HepG2 (cell line): ENCODE measurements around the gene NUTF2. TPM values are rescaled to one million over a fixed set of nuclear protein-coding genes. Genes with fewer than 3 reads are reported as not detected.

Source experiments
- AHR ChIP-seq: IDR thresholded peaks from 2 replicates; pipeline ENCODE4 v1.6.1; 2018; ENCODE audit warnings: missing genetic modification reagents, missing compliant biosample characterization
- BHLHE40 ChIP-seq: IDR thresholded peaks from 2 replicates; pipeline ENCODE4 v1.6.1; 2011; ENCODE audit warnings: low read length, improper control_type of control experiment
- GZF1 ChIP-seq: sonication (generic); formaldehyde crosslinking; IDR thresholded peaks from 2 replicates; pipeline ENCODE4 v1.5.1; 2020; ENCODE audit warnings: mild to moderate bottlenecking, missing genetic modification reagents
- KLF6 ChIP-seq: IDR thresholded peaks from 2 replicates; pipeline ENCODE4 v1.8.0; 2016; ENCODE audit warnings: missing biosample characterization, missing genetic modification reagents
- RFX5 ChIP-seq: IDR thresholded peaks from 2 replicates; pipeline ENCODE4 v1.6.1; 2011; ENCODE audit warnings: low read depth, low read length, improper control_type of control experiment
- ZFP90 ChIP-seq: sonication (generic); formaldehyde crosslinking; IDR thresholded peaks from 2 replicates; pipeline ENCODE4 v1.8.0; 2022; ENCODE audit warnings: missing genetic modification reagents, mild to moderate bottlenecking, inconsistent platforms, borderline replicate concordance
- ZNF124 ChIP-seq: sonication (generic); formaldehyde crosslinking; IDR thresholded peaks from 2 replicates; pipeline ENCODE4 v1.4.0; 2020; ENCODE audit warnings: missing genetic modification reagents
- ZNF354B ChIP-seq: sonication (generic); formaldehyde crosslinking; IDR thresholded peaks from 2 replicates; pipeline ENCODE4 v1.8.0; 2022; ENCODE audit warnings: mild to moderate bottlenecking, missing genetic modification reagents
- ZNF501 ChIP-seq: sonication (generic); formaldehyde crosslinking; IDR thresholded peaks from 2 replicates; pipeline ENCODE4 v1.5.1; 2020; ENCODE audit warnings: mild to moderate bottlenecking, moderate library complexity, missing genetic modification reagents
- ZNF720 ChIP-seq: sonication (generic); formaldehyde crosslinking; IDR thresholded peaks from 2 replicates; pipeline ENCODE4 v1.4.0; 2020; ENCODE audit warnings: missing genetic modification reagents
- ZNF782 ChIP-seq: sonication (generic); formaldehyde crosslinking; IDR thresholded peaks from 2 replicates; pipeline ENCODE4 v1.4.0; 2020; ENCODE audit warnings: missing genetic modification reagents, mild to moderate bottlenecking, borderline replicate concordance
- polyA plus RNA-seq, 8 experiments: library from polyadenylated mRNA; depleted of rRNA in 3 of 8; stranded (reverse) in 7 of 8; unstranded in 1 of 8; fragments of >200 nt; fragmentation: Illumina TruSeq in 4 of 8; extraction: Trizol in 4 of 8; gene quantifications; 2 replicates each; pipeline versions ENCODE4 v1.2.1 to v1.2.3, GENCODE V29; 2011 to 2016; ENCODE audit warnings: low read depth in 4 of 8, missing spikeins in 1 of 8, mixed read lengths in 1 of 8; ENCODE audit not compliant: insufficient read depth in 1 of 8
- total RNA-seq, 5 experiments: library from RNA; depleted of rRNA; stranded (reverse); fragments of >200 nt; fragmentation: Illumina TruSeq; extraction: Trizol; gene quantifications; 2 replicates each; pipeline ENCODE4 v1.2.3, GENCODE V29; 2016; ENCODE audit warnings: low read depth in 1 of 5
- TF ChIP-seq, protein P1 (sequence below): IDR thresholded peaks from 2 replicates; pipeline ENCODE4 v1.4.0; 2020; ENCODE audit warnings: mild to moderate bottlenecking, missing genetic modification reagents
- TF ChIP-seq, protein P2 (sequence below): sonication (generic); formaldehyde crosslinking; IDR thresholded peaks from 2 replicates; pipeline ENCODE4 v1.5.0; 2020; ENCODE audit warnings: mild to moderate bottlenecking, missing genetic modification reagents
- TF ChIP-seq, protein P3 (sequence below): sonication (generic); formaldehyde crosslinking; IDR thresholded peaks from 2 replicates; pipeline ENCODE4 v1.5.1; 2020; ENCODE audit warnings: missing genetic modification reagents, mild to moderate bottlenecking, borderline replicate concordance
- TF ChIP-seq, protein P4 (sequence below): sonication (generic); formaldehyde crosslinking; IDR thresholded peaks from 2 replicates; pipeline ENCODE4 v1.4.0; 2020; ENCODE audit warnings: low read depth, missing genetic modification reagents
- TF ChIP-seq, protein P5 (sequence below): sonication (generic); formaldehyde crosslinking; IDR thresholded peaks from 2 replicates; pipeline ENCODE4 v1.8.0; 2022; ENCODE audit warnings: missing genetic modification reagents, mild to moderate bottlenecking, inconsistent platforms, borderline replicate concordance

The NUTF2 gene
- total and polyA plus RNA-seq, 2 of the 13 experiments (the other 11 are each of a cell fraction or from before 2014, with no cell fraction given), result 168 to 214 TPM

DNA sequence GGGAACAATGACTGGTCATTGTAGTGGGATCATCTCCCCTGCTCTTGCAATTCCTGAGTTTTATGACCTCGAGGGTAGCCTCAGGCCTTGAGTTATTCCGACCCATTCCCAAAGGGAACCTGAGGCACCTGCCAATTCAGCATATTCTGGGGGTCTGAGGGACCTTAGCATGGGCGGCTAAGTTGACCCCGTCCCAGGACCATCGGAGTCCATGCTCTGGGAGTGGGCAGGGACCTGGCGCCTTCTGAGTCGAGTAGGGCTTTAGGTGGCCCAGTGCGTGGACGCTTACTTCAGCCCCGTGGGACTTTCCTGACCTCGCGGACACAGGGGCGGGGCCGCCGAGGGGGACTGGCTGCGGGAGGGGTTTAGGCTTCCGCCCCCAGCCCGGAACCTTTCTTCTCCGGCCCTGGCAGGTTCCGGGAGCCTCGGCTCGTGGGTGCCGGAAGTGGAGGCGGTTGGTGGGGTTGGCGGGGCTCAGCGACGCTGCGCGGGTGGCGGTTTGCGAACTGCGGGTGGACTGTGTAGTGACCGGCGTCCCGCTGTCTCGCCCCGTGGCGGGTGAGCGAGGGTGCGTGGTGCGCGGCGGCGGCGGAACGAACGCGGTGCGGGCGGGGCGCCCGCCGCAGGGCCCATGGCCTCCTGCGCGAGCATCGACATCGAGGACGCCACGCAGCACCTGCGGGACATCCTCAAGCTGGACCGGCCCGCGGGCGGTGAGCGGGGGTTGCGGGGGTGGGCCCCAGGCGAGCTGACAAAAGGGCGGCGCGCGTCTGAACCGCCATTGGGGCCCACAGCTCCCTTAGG lies 26.1 kb downstream of the NUTF2 start, which contains the start of gene EDC4 (continued):
- TF ChIP-seq, protein P1, sequence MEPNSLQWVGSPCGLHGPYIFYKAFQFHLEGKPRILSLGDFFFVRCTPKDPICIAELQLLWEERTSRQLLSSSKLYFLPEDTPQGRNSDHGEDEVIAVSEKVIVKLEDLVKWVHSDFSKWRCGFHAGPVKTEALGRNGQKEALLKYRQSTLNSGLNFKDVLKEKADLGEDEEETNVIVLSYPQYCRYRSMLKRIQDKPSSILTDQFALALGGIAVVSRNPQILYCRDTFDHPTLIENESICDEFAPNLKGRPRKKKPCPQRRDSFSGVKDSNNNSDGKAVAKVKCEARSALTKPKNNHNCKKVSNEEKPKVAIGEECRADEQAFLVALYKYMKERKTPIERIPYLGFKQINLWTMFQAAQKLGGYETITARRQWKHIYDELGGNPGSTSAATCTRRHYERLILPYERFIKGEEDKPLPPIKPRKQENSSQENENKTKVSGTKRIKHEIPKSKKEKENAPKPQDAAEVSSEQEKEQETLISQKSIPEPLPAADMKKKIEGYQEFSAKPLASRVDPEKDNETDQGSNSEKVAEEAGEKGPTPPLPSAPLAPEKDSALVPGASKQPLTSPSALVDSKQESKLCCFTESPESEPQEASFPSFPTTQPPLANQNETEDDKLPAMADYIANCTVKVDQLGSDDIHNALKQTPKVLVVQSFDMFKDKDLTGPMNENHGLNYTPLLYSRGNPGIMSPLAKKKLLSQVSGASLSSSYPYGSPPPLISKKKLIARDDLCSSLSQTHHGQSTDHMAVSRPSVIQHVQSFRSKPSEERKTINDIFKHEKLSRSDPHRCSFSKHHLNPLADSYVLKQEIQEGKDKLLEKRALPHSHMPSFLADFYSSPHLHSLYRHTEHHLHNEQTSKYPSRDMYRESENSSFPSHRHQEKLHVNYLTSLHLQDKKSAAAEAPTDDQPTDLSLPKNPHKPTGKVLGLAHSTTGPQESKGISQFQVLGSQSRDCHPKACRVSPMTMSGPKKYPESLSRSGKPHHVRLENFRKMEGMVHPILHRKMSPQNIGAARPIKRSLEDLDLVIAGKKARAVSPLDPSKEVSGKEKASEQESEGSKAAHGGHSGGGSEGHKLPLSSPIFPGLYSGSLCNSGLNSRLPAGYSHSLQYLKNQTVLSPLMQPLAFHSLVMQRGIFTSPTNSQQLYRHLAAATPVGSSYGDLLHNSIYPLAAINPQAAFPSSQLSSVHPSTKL (CRISPR knock-in tag), result peak; percentile 72; the same call in 1 of the 2 replicates
- peak; percentile 70 for TF ChIP-seq ZNF124 (CRISPR knock-in tag)
- peak; percentile 69; the same call in 1 of the 2 replicates for TF ChIP-seq KLF6
- peak; percentile 66; the same call in 1 of the 2 replicates for TF ChIP-seq ZNF354B (CRISPR knock-in tag)
- peak; percentile 52; the same call in 1 of the 2 replicates for TF ChIP-seq RFX5
- TF ChIP-seq BHLHE40, result peak; percentile 34; the same call in 1 of the 2 replicates
- TF ChIP-seq, protein P2, sequence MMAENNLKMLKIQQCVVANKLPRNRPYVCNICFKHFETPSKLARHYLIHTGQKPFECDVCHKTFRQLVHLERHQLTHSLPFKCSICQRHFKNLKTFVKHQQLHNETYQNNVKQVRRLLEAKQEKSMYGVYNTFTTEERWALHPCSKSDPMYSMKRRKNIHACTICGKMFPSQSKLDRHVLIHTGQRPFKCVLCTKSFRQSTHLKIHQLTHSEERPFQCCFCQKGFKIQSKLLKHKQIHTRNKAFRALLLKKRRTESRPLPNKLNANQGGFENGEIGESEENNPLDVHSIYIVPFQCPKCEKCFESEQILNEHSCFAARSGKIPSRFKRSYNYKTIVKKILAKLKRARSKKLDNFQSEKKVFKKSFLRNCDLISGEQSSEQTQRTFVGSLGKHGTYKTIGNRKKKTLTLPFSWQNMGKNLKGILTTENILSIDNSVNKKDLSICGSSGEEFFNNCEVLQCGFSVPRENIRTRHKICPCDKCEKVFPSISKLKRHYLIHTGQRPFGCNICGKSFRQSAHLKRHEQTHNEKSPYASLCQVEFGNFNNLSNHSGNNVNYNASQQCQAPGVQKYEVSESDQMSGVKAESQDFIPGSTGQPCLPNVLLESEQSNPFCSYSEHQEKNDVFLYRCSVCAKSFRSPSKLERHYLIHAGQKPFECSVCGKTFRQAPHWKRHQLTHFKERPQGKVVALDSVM (CRISPR knock-in tag), result peak; percentile 74
- TF ChIP-seq, protein P3, sequence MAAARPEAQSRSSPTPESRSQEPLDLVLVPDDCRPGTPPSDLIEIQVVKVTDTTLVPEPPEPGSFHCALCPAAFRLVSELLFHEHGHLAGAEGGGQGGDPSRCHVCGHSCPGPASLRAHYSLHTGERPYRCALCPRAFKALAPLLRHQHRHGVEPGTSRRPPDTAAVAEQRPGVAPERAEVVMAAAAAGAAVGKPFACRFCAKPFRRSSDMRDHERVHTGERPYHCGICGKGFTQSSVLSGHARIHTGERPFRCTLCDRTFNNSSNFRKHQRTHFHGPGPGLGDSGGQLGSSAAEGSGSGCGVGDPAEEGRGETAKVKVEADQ (CRISPR knock-in tag), result peak; percentile 86; the same call in 1 of the 2 replicates
- TF ChIP-seq, protein P4, sequence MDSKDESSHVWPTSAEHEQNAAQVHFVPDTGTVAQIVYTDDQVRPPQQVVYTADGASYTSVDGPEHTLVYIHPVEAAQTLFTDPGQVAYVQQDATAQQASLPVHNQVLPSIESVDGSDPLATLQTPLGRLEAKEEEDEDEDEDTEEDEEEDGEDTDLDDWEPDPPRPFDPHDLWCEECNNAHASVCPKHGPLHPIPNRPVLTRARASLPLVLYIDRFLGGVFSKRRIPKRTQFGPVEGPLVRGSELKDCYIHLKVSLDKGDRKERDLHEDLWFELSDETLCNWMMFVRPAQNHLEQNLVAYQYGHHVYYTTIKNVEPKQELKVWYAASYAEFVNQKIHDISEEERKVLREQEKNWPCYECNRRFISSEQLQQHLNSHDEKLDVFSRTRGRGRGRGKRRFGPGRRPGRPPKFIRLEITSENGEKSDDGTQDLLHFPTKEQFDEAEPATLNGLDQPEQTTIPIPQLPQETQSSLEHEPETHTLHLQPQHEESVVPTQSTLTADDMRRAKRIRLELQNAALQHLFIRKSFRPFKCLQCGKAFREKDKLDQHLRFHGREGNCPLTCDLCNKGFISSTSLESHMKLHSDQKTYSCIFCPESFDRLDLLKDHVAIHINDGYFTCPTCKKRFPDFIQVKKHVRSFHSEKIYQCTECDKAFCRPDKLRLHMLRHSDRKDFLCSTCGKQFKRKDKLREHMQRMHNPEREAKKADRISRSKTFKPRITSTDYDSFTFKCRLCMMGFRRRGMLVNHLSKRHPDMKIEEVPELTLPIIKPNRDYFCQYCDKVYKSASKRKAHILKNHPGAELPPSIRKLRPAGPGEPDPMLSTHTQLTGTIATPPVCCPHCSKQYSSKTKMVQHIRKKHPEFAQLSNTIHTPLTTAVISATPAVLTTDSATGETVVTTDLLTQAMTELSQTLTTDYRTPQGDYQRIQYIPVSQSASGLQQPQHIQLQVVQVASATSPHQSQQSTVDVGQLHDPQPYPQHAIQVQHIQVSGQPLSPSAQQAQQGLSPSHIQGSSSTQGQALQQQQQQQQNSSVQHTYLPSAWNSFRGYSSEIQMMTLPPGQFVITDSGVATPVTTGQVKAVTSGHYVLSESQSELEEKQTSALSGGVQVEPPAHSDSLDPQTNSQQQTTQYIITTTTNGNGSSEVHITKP (CRISPR knock-in tag), result peak; percentile 79
- TF ChIP-seq ZNF720 (CRISPR knock-in tag), result 0 out of 2 replicates have a peak, but pooled peaks have one; percentile 82
- peak; percentile 67; the same call in 1 of the 2 replicates for TF ChIP-seq ZFP90 (CRISPR knock-in tag)
- peak; percentile 95 for TF ChIP-seq ZNF501
- TF ChIP-seq, protein P5, sequence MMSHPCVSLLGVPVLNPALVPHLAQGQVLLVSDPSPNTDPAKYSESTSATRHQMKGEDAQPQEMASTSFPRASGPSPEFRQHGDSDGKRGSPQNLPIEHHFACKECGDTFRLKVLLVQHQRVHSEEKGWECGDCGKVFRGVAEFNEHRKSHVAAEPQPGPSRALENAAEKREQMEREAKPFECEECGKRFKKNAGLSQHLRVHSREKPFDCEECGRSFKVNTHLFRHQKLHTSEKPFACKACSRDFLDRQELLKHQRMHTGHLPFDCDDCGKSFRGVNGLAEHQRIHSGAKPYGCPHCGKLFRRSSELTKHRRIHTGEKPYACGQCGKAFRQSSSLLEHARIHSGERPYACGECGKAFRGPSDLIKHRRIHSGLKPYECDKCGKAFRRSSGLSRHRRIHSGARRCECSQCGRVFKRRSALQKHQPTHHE (CRISPR knock-in tag), result no peak
- TF ChIP-seq AHR (CRISPR knock-in tag), result 0 out of 2 replicates have a peak, but pooled peaks have one; percentile 38
- TF ChIP-seq ZNF782 (CRISPR knock-in tag), result no peak; the same call in 1 of the 2 replicates
- no peak for TF ChIP-seq GZF1
